Measurements from ENCODE around the gene TMEM243.

TMEM243 gene

GRCh38 chr7:87199700-87200450 lies 19.7 kb downstream of the TMEM243 start:
- Histone ChIP-seq H3K4me1 (ENCODE audit: control insufficient read depth, insufficient read depth, low read length) (no peaks in the 10 kb centered on the region), H3K27ac (ENCODE audit: insufficient read depth, low read depth, low read length, poor library complexity, severe bottlenecking) (peak overlapping the region; percentile 38), H3K4me3 (ENCODE audit: insufficient read depth, low read depth, low read length) (no peak overlapping the region), H3K27me3 (ENCODE audit: control insufficient read depth, insufficient read depth, low read length, poor library complexity, severe bottlenecking) (no peaks in the 10 kb centered on the region), H3K36me3 (ENCODE audit: control insufficient read depth, insufficient read depth, low read length) (peaks cover 36% of the 10 kb centered on the region), H3K9me3 (ENCODE audit: control insufficient read depth, low read length) (no peaks in the 10 kb centered on the region)
- WGBS, 2 experiments: 96 to 97% methylated on average over 6 of the region's 6 CpGs

GRCh38 chr7:87199241-87199640 lies 20.3 kb downstream of the TMEM243 start:
- H3K9me3 ChIP-seq (ENCODE audit: control insufficient read depth, low read length): no peaks in the 10 kb centered on the region
- peaks cover 41% of the 10 kb centered on the region for H3K36me3 ChIP-seq (ENCODE audit: control insufficient read depth, insufficient read depth, low read length)
- no peaks in the 10 kb centered on the region for H3K27me3 ChIP-seq (ENCODE audit: control insufficient read depth, insufficient read depth, low read length, poor library complexity, severe bottlenecking)
- H3K4me3 ChIP-seq (ENCODE audit: insufficient read depth, low read depth, low read length): no peak overlapping the region
- no peak overlapping the region for H3K27ac ChIP-seq (ENCODE audit: insufficient read depth, low read depth, low read length, poor library complexity, severe bottlenecking)
- 92 to 96% methylated on average over 1 of the region's 1 CpG for WGBS, 2 experiments
- no peaks in the 10 kb centered on the region for H3K4me1 ChIP-seq (ENCODE audit: control insufficient read depth, insufficient read depth, low read length)

- Histone ChIP-seq H3K27me3 (ENCODE audit: control insufficient read depth, insufficient read depth, low read length, poor library complexity, severe bottlenecking) (no peaks in the 10 kb centered on the region), H3K9me3 (ENCODE audit: control insufficient read depth, low read length) (no peaks in the 10 kb centered on the region), H3K36me3 (ENCODE audit: control insufficient read depth, insufficient read depth, low read length) (peaks cover 76% of the 10 kb centered on the region), H3K4me3 (ENCODE audit: insufficient read depth, low read depth, low read length) (no peak overlapping the region), H3K27ac (ENCODE audit: insufficient read depth, low read depth, low read length, poor library complexity, severe bottlenecking) (no peak overlapping the region), H3K4me1 (ENCODE audit: control insufficient read depth, insufficient read depth, low read length) (no peaks in the 10 kb centered on the region)
- 89 to 96% methylated on average over 1 of the region's 1 CpG for WGBS, 2 experiments
These were observed 25.6 kb downstream of the TMEM243 start for GRCh38 chr7:87193912-87194311.

GRCh38 chr7:87192784-87193487 lies 26.6 kb downstream of the TMEM243 start:
- H3K36me3 ChIP-seq (ENCODE audit: control insufficient read depth, insufficient read depth, low read length): peaks cover 83% of the 10 kb centered on the region
- 95 to 99% methylated on average over 6 of the region's 6 CpGs for WGBS, 2 experiments
- H3K27ac ChIP-seq (ENCODE audit: insufficient read depth, low read depth, low read length, poor library complexity, severe bottlenecking): no peak overlapping the region

GRCh38 chr7:87190783-87191182 lies 28.7 kb downstream of the TMEM243 start:
- WGBS, 2 experiments: 93 to 100% methylated on average over 3 of the region's 3 CpGs
- peaks cover 80% of the 10 kb centered on the region for H3K36me3 ChIP-seq (ENCODE audit: control insufficient read depth, insufficient read depth, low read length)

More at GRCh38 chr7:87192784-87193487, 26.6 kb downstream of the TMEM243 start:
- no peaks in the 10 kb centered on the region for H3K4me1 ChIP-seq (ENCODE audit: control insufficient read depth, insufficient read depth, low read length)
- no peaks in the 10 kb centered on the region for H3K27me3 ChIP-seq (ENCODE audit: control insufficient read depth, insufficient read depth, low read length, poor library complexity, severe bottlenecking)
- no peak overlapping the region for H3K4me3 ChIP-seq (ENCODE audit: insufficient read depth, low read depth, low read length)
- H3K9me3 ChIP-seq (ENCODE audit: control insufficient read depth, low read length): no peaks in the 10 kb centered on the region

GRCh38 chr7:87188930-87189329 lies 30.6 kb downstream of the TMEM243 start:
- 96 to 97% methylated on average over 2 of the region's 2 CpGs for WGBS, 2 experiments
- H3K4me3 ChIP-seq (ENCODE audit: insufficient read depth, low read depth, low read length): no peak overlapping the region
- H3K27ac ChIP-seq (ENCODE audit: insufficient read depth, low read depth, low read length, poor library complexity, severe bottlenecking): no peak overlapping the region
- no peaks in the 10 kb centered on the region for H3K27me3 ChIP-seq (ENCODE audit: control insufficient read depth, insufficient read depth, low read length, poor library complexity, severe bottlenecking)
- H3K36me3 ChIP-seq (ENCODE audit: control insufficient read depth, insufficient read depth, low read length): peaks cover 78% of the 10 kb centered on the region
- no peaks in the 10 kb centered on the region for H3K9me3 ChIP-seq (ENCODE audit: control insufficient read depth, low read length)
- no peaks in the 10 kb centered on the region for H3K4me1 ChIP-seq (ENCODE audit: control insufficient read depth, insufficient read depth, low read length)

More at GRCh38 chr7:87190783-87191182, 28.7 kb downstream of the TMEM243 start:
- H3K4me3 ChIP-seq (ENCODE audit: insufficient read depth, low read depth, low read length): no peak overlapping the region
- no peaks in the 10 kb centered on the region for H3K4me1 ChIP-seq (ENCODE audit: control insufficient read depth, insufficient read depth, low read length)
- H3K27me3 ChIP-seq (ENCODE audit: control insufficient read depth, insufficient read depth, low read length, poor library complexity, severe bottlenecking): no peaks in the 10 kb centered on the region
- H3K27ac ChIP-seq (ENCODE audit: insufficient read depth, low read depth, low read length, poor library complexity, severe bottlenecking): no peak overlapping the region
- no peaks in the 10 kb centered on the region for H3K9me3 ChIP-seq (ENCODE audit: control insufficient read depth, low read length)

- WGBS, 2 experiments: 89 to 92% methylated on average over 2 of the region's 2 CpGs
- Histone ChIP-seq H3K9me3 (ENCODE audit: control insufficient read depth, low read length) (no peaks in the 10 kb centered on the region), H3K36me3 (ENCODE audit: control insufficient read depth, insufficient read depth, low read length) (peaks cover 81% of the 10 kb centered on the region), H3K4me3 (ENCODE audit: insufficient read depth, low read depth, low read length) (no peak overlapping the region), H3K27me3 (ENCODE audit: control insufficient read depth, insufficient read depth, low read length, poor library complexity, severe bottlenecking) (no peaks in the 10 kb centered on the region), H3K4me1 (ENCODE audit: control insufficient read depth, insufficient read depth, low read length) (no peaks in the 10 kb centered on the region), H3K27ac (ENCODE audit: insufficient read depth, low read depth, low read length, poor library complexity, severe bottlenecking) (no peak overlapping the region)
These were observed 32.4 kb downstream of the TMEM243 start for GRCh38 chr7:87187120-87187519.

GRCh38 chr7:87179180-87179579 lies 40.4 kb downstream of the TMEM243 start:
- Histone ChIP-seq H3K4me1 (ENCODE audit: control insufficient read depth, insufficient read depth, low read length) (no peaks in the 10 kb centered on the region), H3K9me3 (ENCODE audit: control insufficient read depth, low read length) (no peaks in the 10 kb centered on the region), H3K36me3 (ENCODE audit: control insufficient read depth, insufficient read depth, low read length) (peaks cover 41% of the 10 kb centered on the region), H3K27ac (ENCODE audit: insufficient read depth, low read depth, low read length, poor library complexity, severe bottlenecking) (no peak overlapping the region), H3K4me3 (ENCODE audit: insufficient read depth, low read depth, low read length) (no peak overlapping the region), H3K27me3 (ENCODE audit: control insufficient read depth, insufficient read depth, low read length, poor library complexity, severe bottlenecking) (no peaks in the 10 kb centered on the region)
- WGBS, 2 experiments: 94 to 97% methylated on average over 2 to 3 of the region's 3 CpGs

- Histone ChIP-seq H3K36me3 (ENCODE audit: control insufficient read depth, insufficient read depth, low read length) (peaks cover 41% of the 10 kb centered on the region), H3K27me3 (ENCODE audit: control insufficient read depth, insufficient read depth, low read length, poor library complexity, severe bottlenecking) (no peaks in the 10 kb centered on the region), H3K27ac (ENCODE audit: insufficient read depth, low read depth, low read length, poor library complexity, severe bottlenecking) (no peak overlapping the region), H3K4me1 (ENCODE audit: control insufficient read depth, insufficient read depth, low read length) (no peaks in the 10 kb centered on the region), H3K9me3 (ENCODE audit: control insufficient read depth, low read length) (no peaks in the 10 kb centered on the region), H3K4me3 (ENCODE audit: insufficient read depth, low read depth, low read length) (no peak overlapping the region)
- 90 to 91% methylated on average over 2 of the region's 4 CpGs for WGBS, 2 experiments
These were observed 41.2 kb downstream of the TMEM243 start for GRCh38 chr7:87178320-87178719.

GRCh38 chr7:87173471-87173870 lies 46.1 kb downstream of the TMEM243 start:
- Histone ChIP-seq H3K36me3 (ENCODE audit: control insufficient read depth, insufficient read depth, low read length) (peaks cover 44% of the 10 kb centered on the region), H3K4me3 (ENCODE audit: insufficient read depth, low read depth, low read length) (no peak overlapping the region), H3K4me1 (ENCODE audit: control insufficient read depth, insufficient read depth, low read length) (no peaks in the 10 kb centered on the region), H3K27ac (ENCODE audit: insufficient read depth, low read depth, low read length, poor library complexity, severe bottlenecking) (no peak overlapping the region), H3K27me3 (ENCODE audit: control insufficient read depth, insufficient read depth, low read length, poor library complexity, severe bottlenecking) (no peaks in the 10 kb centered on the region), H3K9me3 (ENCODE audit: control insufficient read depth, low read length) (no peaks in the 10 kb centered on the region)
- 100% methylated on average over 1 of the region's 1 CpG for WGBS, 2 experiments
